Gastroesophageal sphincter (tissue), 3 donors: ENCODE measurements around the gene IFRD1.

Experiments
- CTCF ChIP-seq, 4 experiments: fragments of 200-600 bp in 2 of 4; fragments of 450-650 bp in 2 of 4; sonication (generic) in 1 of 4; IDR thresholded peaks; one replicate each; pipeline ENCODE4 v1.5.1; 2017 to 2019; ENCODE audit warnings: antibody characterized with exemption in 4 of 4, mild to moderate bottlenecking in 2 of 4, moderate library complexity in 2 of 4
- EP300 ChIP-seq: sonication (generic); formaldehyde crosslinking; IDR thresholded peaks from one replicate; pipeline ENCODE4 v1.6.1; 2017; ENCODE audit warnings: antibody characterized with exemption, mild to moderate bottlenecking
- POLR2A ChIP-seq, 2 donors: fragments of 450-650 bp; IDR thresholded peaks; one replicate each; pipeline ENCODE4 v1.6.1; 2017; ENCODE audit warnings: antibody characterized with exemption in 2 of 2, mild to moderate bottlenecking in 2 of 2, moderate library complexity in 1 of 2

GRCh38 chr7:112500619-112501018, 50.4 kb downstream of the IFRD1 start:
- TF ChIP-seq CTCF (IDR thresholded peaks at IDR 0.05) (no peak), POLR2A (IDR thresholded peaks at IDR 0.05) (no peak), EP300 (no peak)
